HG03045 (cell line): ENCODE measurements around the gene IQCM.

ENCODE experiments used
- ATAC-seq: cut with Tn5 transposase; IDR thresholded peaks from one replicate; pipeline ENCODE4 v1.9.1; 2021; ENCODE audit warnings: mild to moderate bottlenecking, moderate library complexity; ENCODE audit not compliant: unreplicated experiment

Gene IQCM, protein sequence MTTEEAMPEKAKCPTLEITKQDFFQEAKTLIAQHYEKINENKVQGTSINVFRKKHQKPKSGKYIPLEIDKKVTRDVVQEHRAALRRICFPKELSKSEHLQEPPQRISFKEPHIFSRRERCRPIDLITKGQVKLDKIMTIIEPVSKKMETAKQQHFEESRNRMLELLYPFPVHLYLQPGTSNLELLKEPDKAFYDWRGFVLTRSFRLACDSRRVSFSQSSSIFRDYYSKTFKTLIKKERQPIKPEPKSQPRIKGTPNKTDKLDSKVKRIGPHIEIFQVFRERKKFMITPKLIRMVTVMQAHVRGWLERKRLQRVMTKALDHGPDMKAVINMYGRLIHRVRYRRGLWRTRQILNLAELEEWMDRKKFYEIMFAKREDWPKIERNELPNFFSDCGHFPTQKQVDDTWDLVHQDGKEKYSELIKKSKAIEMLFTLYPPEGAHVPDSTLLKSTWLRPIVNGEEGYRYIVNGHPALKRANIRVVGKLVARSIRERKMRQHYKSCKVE

DNA sequence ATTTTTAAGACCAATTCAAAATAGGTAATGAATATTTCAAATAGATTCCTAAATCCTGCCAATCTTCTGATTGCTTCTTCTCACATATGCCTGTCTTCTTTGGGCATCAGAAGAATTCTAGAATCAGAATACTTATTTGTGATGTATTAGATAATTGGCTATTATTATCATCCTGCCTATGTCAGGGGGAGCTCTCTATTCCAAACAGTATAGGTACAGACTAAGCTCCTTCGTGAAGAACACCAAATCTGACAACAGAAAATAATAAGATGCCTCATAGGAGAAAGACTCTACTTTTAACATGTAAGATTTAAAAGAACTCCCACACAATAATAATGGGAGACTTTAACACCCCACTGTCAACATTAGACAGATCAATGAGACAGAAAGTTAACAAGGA is at the start of gene IQCM:
Gene IQCM (minus strand): TSS at position 101 of the 400 bp plus-strand sequence. CDS start 73,152 bp downstream, outside the sequence.
- no peak for ATAC-seq

DNA sequence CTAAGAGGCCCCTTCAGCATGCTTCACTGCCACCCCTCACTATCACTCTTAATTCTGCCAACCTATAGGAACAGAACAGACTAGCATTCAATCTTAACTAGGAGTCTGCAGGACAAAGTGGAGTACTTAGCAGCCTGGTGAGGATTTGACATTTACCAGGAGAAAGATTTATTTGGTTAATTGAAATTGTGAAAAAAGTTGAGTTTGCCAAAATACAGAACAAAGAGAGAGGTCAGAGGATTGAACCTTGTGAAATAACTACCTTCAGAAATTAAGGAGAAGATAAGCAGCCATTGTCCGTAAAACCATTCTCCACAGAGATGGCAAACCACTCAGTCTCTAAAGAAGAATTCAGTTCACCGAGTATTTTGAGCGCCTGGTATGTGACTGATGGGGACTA is 41.8 kb upstream of the IQCM start:
- ATAC-seq = no peak

DNA sequence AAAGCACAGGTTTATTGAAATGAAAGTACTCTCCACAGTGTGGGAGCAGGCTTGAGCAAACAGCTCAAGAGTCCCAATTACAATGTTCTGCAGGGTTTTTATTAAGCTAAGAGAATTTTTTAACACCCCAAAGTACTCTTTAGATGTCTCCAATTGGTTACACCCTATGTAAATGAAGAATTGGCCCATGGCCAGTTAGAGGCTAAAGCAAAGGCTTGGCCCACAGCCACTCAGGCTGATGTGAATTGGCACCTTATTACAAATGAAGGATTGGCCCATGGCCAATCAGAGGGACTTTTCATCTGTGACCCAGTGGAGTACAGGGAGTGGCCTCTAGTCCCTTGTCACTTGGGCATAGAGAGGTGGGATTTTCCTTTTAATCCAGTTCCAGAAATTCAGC is 30.1 kb upstream of the IQCM start:
- ATAC-seq = no peak

DNA sequence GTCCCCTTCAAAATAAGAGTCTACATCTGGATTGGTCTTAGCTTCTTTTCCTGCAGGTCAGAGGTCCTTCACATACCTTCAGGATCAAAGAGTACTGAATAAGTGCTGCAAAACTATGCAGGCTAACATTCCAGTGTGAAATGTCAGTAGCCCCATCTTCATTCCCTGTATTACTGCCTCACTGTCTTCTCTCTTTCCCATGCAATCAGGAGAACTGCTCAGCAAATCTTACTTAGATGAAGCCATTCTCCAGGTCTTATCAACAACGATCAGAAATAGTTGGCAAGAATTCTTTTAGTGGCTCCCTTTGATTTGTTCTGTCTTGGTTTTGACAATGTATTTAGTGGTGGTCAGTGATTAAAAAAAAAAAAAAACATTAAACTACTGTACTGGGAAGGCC is 26.0 kb upstream of the IQCM start:
- ATAC-seq = no peak

DNA sequence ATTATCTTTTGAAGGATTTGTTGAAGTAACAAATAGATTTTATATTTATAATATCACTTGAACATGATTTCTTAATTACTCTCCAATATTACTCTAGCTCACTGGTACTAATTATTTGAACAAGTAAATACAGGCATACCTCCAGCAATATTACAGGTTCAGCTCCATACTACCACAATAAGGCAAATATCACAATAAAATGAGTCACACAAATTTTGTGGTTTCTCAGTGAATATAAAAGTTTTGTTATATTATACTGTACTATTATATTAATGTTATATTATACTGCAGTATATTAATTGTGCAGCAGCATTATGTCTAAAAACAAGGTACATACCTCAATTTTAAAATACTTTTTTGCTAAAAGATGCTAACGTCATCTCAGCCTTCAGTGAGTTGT is 22.4 kb upstream of the IQCM start:
- ATAC-seq = no peak

DNA sequence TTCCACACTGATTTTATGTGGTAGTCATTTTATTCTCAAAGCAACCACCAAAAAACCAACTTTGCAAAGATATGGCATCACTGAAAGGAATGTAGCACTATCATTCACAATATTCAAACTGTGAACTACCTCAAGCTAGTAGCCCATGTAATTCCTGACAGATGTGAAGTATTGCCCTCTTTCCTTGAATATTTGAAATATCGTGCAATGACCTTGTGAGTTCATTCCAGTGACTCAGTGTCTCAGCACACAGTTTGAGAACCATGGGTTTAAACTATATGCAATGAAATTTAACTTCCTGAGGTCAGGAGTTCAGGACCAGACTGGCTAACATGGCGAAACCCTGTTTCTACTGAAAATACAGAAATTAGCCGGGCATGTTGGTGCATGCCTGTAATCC is 20.9 kb upstream of the IQCM start:
- no peak for ATAC-seq

DNA sequence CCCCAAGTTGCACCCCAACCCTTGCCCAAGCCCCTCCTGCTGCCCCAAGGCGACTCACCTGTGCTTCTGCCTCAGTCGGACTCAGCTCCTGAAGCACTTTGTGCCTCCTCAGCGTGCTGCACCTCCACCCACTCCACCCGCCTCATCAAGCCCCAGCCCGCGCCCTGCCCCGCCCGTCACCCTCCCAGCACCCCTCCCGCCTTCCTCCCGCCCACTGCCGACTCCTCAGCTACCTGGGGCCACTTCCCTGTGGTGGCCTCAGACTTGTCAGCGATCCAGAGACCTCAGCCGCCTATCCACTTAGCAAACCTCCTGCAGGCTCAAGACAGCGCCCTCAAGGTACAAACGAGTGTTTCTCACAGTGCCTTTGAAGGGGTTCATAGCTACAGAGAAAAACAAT is 19.6 kb upstream of the IQCM start:
- no peak for ATAC-seq

DNA sequence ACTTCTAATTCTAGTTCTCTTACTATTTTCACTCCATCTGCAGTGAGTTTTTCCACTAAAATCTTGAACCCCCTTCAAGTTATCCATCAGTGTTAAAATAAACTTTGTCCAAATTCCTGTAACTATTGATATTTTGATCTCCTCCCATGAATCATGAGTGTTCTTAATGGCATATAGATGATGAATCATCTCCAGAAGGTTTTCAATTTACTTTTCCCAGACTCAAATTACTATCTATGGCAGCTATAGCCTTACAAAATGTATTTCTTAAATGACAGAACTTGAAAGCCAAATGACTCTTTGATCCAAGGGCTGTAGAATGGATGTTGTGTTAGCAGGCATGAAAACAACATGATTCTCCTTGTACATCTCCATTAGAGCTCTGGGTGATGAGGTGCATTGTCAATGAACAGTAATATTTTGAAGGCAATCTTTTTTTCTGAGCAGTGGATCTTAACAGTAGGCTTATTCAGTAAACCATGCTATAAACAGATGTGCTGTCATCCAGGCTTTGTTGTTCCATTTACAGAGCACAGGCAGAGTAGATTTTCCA is 16.1 kb upstream of the IQCM start:
- ATAC-seq = no peak

DNA sequence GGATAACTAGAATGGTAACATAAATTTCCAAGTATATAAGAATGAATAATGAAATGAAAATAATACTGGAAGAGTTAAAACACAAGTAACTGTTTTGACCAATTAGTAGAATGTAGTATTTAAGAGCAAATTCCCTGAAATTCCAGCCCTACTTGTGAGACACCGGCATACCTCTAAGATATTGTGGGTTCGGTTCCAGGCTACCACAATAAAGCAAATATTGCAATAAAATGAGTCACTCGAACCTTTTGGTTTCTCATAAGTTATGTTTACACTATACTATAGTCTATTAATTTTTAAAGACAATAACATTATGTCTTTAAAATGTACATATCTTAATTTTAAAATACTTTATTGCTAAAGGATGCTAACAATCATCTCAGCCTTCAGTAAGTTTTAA is 15.2 kb upstream of the IQCM start:
- ATAC-seq = no peak

DNA sequence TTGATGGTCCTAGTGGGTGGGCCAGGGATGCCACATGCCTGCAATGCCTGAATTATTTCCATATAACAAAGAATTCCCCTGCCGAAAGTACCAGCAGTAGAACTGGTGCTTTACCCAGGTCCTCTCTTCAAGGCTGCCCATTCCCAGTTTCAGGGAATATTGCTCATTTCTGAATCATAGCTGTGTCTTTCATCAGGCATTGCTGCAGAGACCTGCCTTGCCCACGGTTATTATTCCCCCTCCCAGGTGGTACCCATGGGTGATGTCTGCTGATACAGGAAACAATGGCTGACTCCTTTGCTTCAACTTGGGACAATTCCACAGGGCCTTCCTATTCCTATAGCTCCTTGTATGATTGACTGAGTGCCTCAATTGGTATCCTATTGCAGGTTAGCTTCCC is 9.7 kb upstream of the IQCM start:
- no peak for ATAC-seq

DNA sequence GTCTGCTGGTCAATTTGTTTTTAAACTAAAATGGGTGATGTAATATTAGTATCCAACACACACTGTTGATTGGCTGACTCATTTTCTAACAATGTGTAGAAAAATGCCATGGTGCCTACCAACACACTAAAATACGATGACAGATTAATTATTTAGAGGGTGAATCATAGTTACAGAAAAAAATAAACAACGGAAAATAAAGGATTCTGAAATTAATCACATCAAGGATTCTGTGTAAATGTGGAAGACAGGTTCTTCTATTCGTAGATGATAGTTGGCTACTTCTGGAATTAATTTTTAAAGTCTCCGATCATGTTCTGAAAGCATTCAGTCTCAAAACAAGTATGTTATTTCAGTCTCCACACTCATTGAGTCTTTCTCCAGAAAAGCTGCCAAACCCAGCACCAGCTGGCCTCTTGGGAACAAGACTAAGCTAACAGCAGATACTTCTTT is 8.2 kb upstream of the IQCM start:
- ATAC-seq = no peak

DNA sequence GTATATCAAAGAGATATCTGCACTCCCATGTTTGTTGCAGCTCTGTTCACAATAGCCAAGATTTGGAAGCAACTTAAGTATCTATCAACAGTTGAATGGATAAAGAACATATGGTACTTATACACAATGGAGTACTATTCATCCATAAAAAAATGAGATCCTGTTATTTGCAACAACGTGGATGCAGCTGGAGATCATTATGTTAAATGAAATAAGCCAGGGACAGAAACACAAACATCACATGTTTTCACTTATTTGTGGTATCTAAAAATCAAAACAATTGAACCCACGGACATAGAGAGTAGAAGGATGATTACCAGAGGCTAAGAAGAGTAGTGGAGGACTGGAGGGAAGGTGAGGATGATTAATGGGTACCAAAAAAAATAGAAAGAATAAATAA is 14.2 kb downstream of the IQCM start:
- no peak for ATAC-seq

DNA sequence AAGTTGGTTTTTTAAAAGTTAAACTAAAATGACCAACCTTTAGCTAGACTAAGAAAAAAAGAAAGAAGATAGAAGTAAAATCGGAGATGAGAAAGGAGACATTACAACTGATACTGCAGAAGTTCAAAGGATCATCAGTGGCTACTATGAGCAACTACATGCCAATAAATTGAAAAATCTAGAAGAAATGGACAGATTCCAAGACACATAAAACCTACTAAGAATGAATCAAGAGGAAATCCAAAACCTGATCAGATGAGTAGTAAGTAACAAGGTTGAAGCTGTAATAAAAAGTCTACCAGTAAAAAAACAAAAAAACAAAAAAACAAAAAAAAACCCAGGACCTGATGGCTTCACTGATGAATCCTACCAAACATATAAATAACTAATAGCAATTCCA is 16.1 kb downstream of the IQCM start:
- no peak for ATAC-seq

DNA sequence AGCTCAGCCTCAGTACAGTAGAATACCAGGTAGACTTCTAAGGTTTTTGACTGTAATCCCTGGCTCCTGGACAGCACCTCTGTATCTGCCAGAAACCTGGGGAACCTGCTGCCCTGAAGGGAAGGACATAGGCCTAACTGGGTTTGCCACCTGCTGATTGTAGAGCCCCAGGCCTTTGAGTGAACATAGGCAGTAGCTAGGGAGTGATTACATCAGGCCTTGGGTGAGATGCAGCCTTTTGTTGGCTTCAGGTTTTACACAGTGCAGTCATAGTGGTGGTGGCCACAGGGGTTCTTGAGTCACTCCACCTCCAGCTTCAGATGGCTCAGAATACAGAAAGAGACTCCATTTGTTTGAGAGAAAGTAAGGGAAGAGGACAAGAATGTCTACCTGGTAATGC is 19.3 kb downstream of the IQCM start:
- ATAC-seq = no peak

DNA sequence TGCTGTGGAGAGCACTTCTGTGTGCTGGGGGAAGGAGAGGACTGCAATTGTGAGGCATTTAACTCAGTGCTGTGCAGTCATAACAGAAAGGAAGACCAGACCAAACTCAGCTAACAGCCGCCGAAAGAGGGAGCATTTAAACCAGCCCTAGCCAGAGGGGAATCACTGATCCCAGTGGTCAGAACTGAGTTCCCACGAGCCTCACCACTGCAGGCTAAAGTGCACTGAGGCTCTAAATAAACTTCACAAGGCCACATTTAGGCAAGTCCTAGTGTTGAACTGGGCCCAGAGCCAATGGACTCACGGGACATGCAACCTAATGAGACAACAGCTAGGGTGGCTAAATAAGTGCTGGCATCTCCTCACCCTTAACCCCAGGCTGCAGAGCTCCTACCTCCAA is 20.4 kb downstream of the IQCM start:
- ATAC-seq = no peak

DNA sequence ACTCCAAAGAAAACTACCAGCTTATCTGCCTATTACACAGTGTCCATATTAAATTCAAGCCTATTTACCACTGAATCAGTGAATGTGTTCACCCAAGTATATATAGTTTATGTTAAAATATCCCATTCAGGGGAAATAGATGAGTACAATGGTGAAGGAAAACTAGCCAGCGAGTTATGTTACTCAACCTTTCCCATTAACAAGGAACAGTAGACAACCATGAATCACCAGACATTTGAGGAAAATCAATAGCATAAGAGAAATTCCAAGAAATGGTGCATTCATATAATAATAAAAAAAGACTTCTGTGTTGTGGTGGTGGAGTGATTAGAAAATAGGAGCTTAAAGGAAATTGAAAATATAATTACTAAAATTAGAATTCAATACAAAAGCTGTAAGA is 21.3 kb downstream of the IQCM start:
- ATAC-seq = no peak

DNA sequence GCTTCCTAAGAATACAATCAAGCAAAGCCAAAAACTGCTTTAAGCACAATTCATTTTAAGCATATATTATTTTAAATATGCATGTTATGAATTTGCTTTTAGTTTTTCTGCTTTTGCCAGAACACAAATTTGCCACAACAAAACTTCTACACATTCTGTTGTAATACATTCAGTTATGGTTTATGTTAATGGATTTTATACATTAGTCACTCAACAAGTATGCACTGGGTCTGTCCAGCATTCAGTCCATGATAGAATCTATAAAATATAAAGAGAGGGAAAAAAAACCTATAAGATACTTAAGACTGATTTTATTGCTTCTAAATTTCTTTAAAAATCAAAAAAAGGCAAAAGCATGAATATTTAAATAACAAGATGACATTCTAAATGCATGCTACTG is 22.2 kb downstream of the IQCM start:
- no peak for ATAC-seq

DNA sequence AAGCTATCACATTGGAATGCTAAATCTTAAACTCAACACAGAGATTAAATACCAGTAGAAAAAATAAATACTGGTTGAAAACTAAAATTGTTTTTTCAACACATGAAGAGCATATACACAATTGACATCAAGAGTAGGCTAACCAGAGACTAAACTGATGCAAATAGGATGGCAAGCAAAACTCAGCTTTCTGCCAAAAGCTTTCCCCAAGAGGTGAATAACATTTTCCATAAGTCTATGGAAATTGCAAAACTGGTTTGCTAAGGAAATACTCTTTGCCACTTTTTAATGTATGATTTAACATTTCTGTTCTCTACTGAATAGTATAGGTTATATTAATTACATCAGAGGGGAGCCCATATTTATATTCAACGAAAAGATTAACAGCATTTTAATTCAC is 23.8 kb downstream of the IQCM start:
- no peak for ATAC-seq

DNA sequence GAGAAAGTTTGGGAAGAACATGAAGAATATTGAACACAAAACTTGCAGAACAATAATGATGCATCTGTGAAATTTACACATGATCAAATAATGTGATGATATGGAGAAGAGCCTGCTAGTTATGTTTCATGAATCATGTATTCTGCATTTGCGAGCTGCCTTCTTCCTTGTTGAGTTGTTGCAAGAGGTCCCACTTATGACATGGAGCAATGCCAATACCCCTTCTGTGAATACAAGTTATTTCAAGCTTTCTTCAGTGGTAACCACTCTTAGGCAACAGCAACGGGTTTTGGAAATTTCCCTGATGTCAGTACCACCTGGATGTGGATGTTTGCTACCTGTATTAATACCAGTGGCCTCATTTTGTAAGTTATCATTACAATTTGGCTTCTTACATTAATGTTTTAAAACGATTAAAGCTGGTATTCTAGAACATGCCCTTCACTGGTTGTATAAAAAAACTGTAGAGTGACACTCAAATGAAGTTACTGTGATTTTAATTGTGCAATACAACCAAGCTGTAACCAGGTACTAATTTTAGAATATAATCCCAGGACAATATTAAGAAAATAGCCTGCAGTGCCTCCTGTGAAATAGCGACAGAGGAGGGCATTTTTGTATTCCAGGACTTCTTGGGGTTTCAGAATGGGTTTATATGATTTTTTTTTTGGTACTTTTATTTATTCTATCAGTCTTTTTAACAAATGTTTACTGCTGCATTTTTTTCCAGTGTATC is 25.3 kb downstream of the IQCM start:
- ATAC-seq = no peak

DNA sequence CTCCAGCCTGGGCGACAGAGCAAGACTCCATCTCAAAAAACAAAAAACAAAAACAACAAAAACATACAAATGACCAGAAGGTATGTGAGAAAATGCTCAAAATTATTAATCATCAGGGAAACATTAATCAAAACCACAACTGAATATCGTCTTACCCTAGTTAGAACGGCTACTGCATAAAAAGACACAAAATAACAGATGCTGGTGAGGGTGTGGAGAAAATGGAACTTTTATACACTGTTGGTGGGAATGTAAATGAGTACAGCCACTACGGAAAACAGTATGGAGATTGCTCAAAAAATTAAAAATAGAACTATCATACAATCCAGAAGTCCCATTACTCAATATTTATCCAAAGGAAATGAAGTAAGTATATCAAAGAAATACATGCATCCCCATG is 27.3 kb downstream of the IQCM start:
- ATAC-seq = no peak

DNA sequence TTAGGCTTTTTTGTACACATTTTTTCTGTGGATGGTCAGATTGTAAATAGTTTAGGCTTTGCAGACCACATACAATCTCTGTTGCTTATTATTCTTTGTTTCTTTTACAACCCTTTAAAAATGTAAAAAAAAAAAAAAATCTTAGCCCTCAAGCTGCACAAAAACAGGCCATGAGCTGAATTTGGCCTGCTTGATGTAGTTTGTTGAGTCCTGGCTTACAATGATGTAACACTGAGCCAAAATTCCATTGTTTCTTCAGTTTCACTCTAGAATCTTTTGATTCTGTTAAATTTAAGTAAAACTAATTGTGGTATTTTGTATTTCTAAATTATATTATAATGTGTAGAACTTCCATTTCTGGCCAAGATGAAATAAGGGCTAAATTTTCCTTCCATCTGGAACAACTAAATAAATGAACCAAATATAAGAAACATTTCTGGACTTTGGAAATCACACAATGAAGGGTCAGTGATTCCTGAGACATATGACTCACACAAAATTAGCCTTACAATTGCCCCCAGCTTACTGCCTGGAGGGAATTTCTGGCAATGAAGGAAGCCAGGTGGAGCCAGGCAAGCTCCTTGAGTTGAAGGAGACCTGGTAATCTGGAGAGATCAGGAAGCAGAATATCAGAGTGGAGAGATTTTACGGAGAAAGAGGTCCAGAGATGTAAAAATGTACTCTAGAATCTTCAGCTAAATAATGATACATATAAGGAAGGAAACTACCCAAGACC is 29.8 kb downstream of the IQCM start:
- ATAC-seq = no peak
